C4-2B (cell line): ENCODE measurements around the gene NT5DC2.

Source experiments
- H3K27ac ChIP-seq: fragments of 450-650 bp; 2 replicates; pipeline ENCODE4 v1.5.1; 2017
- CTCF ChIP-seq: fragments of 450-650 bp; conservative IDR thresholded peaks from 2 replicates; pipeline ENCODE4 v1.5.1; 2017; ENCODE audit warnings: mild to moderate bottlenecking
- ZFX ChIP-seq: fragments of 450-650 bp; IDR thresholded peaks from 2 replicates; pipeline ENCODE4 v1.6.1; 2017

NT5DC2 gene

GRCh38 chr3:52512105-52512504 is 21.6 kb downstream of the NT5DC2 start:
- TF ChIP-seq CTCF, result no peak
- TF ChIP-seq ZFX, result no peak
- H3K27ac ChIP-seq, result no peak overlapping the region

GRCh38 chr3:52511509-52511908 is 22.1 kb downstream of the NT5DC2 start:
- H3K27ac ChIP-seq, result no peak overlapping the region
- TF ChIP-seq ZFX (no peak), CTCF (no peak)

GRCh38 chr3:52509753-52510328 is 23.8 kb downstream of the NT5DC2 start:
- no peak for TF ChIP-seq ZFX
- no peak for TF ChIP-seq CTCF
- H3K27ac ChIP-seq, result no peak overlapping the region

GRCh38 chr3:52507359-52507758 is 26.3 kb downstream of the NT5DC2 start:
- no peak overlapping the region for H3K27ac ChIP-seq
- TF ChIP-seq CTCF (no peak), ZFX (no peak)

GRCh38 chr3:52506266-52506966 is 27.2 kb downstream of the NT5DC2 start:
- H3K27ac ChIP-seq, result no peak overlapping the region
- TF ChIP-seq ZFX, result no peak
- TF ChIP-seq CTCF, result no peak

- TF ChIP-seq CTCF (no peak), ZFX (no peak)
These were observed 28.7 kb downstream of the NT5DC2 start for GRCh38 chr3:52504977-52505376.

GRCh38 chr3:52503788-52504424 is 29.8 kb downstream of the NT5DC2 start:
- H3K27ac ChIP-seq, result no peak overlapping the region
- TF ChIP-seq ZFX (no peak), CTCF (no peak)

More at GRCh38 chr3:52504977-52505376, 28.7 kb downstream of the NT5DC2 start:
- H3K27ac ChIP-seq, result no peak overlapping the region
